ENCODE data around the gene GTF2H2. TPM values are rescaled to one million over a fixed set of nuclear protein-coding genes. Genes with fewer than 3 reads are reported as not detected.
"Not testable (repeated sequence)": the region's sequence is repeated elsewhere in the genome, so short reads cannot be mapped to it uniquely, and the experiment has no call there.

Gene GTF2H2
- total RNA-seq, 1 experiment from 2014 or later = 43.3 TPM

DNA sequence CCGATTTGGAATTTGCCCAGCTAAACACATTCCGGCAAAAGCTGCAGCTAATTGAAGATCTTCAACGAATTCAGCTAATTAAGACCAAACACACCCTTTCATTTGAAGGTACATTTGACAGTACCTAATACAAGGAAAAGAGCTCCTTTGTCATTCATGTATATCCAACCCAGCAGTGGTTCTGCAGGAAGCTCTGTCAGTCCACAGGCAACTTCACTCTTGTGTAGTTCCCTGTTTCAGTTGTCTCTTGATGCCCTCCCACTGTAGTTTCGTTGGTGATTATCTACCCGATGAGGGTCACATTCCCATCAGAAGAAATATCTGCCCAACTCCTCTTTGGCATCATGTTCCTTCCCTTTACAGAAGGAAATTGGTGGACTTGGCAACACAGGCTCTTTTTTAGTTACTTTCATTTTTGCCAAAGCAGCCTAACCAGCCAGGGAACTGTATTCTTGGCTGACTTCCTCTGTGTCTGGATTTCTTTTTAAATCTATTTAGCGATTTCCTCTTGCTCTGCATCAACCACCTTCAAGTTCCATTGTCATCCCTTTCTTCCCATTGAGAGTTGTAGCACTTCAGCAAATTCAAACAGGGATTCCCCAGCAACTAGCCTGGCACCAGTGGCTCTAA is 49.0 kb downstream of the GTF2H2 start:
- in situ Hi-C loops (cut with HindIII; ENCODE audit: low sequenced_read_pairs); DNase-seq (ENCODE audit: low spot score): not testable (repeated sequence)

DNA sequence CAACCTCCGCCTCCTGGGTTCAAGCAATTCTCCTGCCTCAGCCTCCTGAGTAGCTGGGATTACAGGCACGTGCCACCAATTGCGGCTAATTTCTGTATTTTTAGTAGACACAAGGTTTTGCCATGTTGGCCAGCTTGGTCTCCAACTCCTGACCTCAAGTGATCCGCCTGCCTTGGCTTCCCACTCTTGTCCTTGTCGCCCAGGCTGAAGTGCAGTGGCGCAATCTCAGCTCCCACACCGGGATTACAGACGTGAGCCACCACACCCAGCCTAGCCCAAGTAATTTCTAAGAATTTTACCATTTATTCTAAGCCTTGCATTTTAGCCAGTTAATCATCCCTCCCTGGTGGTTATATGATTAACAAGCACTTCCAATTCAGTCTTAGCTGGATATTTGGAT is 53.3 kb downstream of the GTF2H2 start:
- DNase-seq (ENCODE audit: low spot score) = no peak
- in situ Hi-C loops (cut with HindIII; ENCODE audit: low sequenced_read_pairs) = no loop called here

DNA sequence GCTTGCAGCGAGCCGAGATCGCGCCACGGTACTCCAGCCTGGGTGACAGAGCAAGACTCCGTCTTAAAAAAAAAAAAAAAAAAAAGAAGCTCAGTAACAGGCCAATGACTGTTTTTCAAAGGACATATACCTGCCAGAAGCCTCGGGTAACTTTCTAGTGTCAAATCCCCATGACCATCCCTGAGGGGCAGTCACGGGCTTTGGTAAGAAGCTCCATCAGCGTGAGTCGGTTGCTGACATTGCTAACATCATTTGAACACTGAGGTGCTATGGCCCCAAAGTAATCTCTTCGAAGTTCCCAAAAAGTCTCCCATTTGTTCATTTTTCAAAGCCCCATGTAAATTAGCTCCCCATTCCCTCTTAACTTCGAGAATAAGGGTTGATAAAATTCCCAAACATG is 53.9 kb downstream of the GTF2H2 start:
- in situ Hi-C loops (cut with HindIII; ENCODE audit: low sequenced_read_pairs) = no loop called here
- DNase-seq (ENCODE audit: low spot score) = no peak

DNA sequence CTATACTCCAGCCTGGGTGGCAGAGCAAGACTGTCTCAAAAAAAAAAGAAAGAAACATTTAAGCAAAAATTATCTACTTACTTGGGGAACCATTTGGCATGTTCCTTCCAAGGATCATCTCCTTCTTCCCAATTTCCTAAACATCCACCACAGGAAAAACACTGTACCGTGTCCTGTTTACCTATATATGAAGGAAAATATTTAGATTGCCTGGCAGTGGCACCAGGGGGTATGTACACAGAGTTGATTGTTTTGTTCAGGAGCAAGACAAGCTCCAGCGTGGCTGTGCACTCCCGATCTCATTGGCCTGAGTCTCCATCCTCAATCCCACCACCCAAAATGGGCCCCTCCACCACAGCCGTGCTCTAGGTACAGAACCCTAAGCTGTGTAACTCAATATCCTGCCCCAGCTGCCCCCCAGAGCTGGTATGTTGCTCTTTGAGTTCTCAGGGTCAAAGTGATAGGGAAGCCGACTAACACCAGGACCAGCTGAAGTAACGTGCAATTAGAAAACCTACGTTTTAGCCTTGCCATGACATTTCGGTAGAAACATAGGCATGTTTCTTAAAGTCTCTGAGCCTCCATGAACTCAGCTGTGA is 56.2 kb downstream of the GTF2H2 start:
- in situ Hi-C loops (cut with HindIII; ENCODE audit: low sequenced_read_pairs) = no loop called here
- DNase-seq (ENCODE audit: low spot score) = no peak

DNA sequence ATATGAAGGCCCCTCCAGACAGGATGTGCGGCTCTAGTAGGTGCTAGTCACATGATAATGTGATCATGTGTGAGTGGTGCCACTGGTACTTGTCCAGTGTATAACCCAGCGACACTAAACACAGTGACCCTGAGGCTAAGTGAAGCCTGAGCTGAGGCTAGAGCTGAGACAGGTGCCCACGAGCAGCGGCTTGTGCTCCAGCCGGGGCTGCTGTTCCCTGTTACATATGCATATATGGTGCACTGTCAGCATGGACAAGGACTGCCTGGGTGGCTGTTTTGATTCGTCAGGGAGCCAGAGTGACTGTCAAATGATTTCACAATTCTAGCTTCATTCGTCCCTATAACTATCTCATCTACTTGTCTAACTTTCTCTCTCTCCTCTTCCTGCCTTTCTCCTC is 60.5 kb downstream of the GTF2H2 start:
- in situ Hi-C loops (cut with HindIII; ENCODE audit: low sequenced_read_pairs) = not testable (repeated sequence)

More for the DNA sequence above, 60.5 kb downstream of the GTF2H2 start:
- not testable (repeated sequence) for DNase-seq (ENCODE audit: low spot score)

Other genes starting within 250 kb of the GTF2H2 start
- 24.6 and 46.1 TPM in 2 replicates for gene SERF1A, start 167.0 kb downstream of the GTF2H2 start, total RNA-seq (2014; rRNA removed; shearing (Covaris generic))
- gene SMN1, start 142.6 kb downstream of the GTF2H2 start, total RNA-seq (2014; rRNA removed; shearing (Covaris generic)) = 8.7 and 18.3 TPM in 2 replicates
- 0.61 and 0.68 TPM in 2 replicates for gene NAIP, start 42.3 kb downstream of the GTF2H2 start, total RNA-seq (2014; rRNA removed; shearing (Covaris generic))

Data from G401 (cell line).